ENCODE data around the gene COX14. TPM values are rescaled to one million over a fixed set of nuclear protein-coding genes. Genes with fewer than 3 reads are reported as not detected.

Gene COX14
- total and polyA plus RNA-seq, 10 of the 15 experiments (the other 5 are each of a cell fraction or from before 2014, with no cell fraction given) = 44.6 to 361 (median 120) TPM

DNA sequence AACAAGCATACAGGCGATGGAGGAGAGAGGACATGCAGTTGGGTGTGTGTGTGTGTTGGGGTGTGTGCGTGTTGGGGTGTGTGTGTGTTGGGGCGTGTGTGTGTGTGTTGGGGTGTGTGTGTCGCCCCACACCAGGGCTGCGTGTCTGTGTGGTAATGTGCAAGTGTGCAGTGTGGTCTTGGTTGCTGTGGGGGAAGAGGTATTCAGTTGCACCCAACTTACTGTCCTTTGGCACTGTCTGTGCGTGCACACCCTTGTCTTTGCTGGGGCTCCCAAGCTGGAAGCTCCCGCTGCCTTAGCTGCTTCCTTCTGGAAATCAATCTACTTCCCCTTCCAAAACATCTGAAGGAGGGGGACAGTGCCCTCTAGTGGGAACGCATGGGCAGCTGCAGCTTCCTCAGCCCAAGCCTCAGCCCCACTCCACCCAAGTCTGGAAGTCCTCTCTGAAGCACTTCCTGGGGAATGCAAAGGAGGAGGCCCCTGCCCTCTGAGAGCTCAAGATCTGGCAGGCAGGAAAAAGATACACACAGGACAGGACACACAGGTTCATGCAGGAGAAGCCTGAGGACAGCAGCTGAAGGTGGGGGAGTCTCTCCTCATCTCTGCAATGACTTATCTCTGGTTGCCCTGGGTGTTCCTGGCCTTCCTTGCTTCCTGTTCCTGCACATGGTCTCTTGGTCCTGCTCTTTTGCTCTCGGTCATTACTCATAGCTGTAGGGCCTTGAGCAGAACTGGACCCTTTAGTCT is 41.5 kb upstream of the COX14 start (continued):
- TF ChIP-seq SMARCA5 (IDR thresholded peaks at IDR 0.05) (0 out of 2 replicates have a peak, but pooled peaks have one; percentile 46), MYC (IDR thresholded peaks at IDR 0.05; ENCODE audit: insufficient read depth, insufficient read length, insufficient replicate concordance, low read length, severe bottlenecking) (no peak), RELB (IDR thresholded peaks at IDR 0.05; ENCODE audit: low read depth) (peak; percentile 26; the same call in 1 of the 2 replicates), ZNF24 (IDR thresholded peaks at IDR 0.05) (no peak), IKZF1 (conservative IDR thresholded peaks at IDR 0.05) (peak; percentile 83), SMC3 (IDR thresholded peaks at IDR 0.05; ENCODE audit: borderline replicate concordance, low read length) (peak; percentile 86), SPI1 (IDR thresholded peaks at IDR 0.05; ENCODE audit: borderline replicate concordance, insufficient read depth, low read depth, low read length) (no peak; the same call in 1 of the 2 replicates), SRF (IDR thresholded peaks at IDR 0.05; ENCODE audit: low read depth in 2 of 2, low read length in 2 of 2) (no peak), BHLHE40 (IDR thresholded peaks at IDR 0.05; ENCODE audit: borderline replicate concordance in 1 of 2, low read depth in 2 of 2, low read length in 1 of 2) (0 out of 4 replicates have a peak, but pooled peaks have one; percentile 14 to 22)
- TF ChIP-seq, protein P1, sequence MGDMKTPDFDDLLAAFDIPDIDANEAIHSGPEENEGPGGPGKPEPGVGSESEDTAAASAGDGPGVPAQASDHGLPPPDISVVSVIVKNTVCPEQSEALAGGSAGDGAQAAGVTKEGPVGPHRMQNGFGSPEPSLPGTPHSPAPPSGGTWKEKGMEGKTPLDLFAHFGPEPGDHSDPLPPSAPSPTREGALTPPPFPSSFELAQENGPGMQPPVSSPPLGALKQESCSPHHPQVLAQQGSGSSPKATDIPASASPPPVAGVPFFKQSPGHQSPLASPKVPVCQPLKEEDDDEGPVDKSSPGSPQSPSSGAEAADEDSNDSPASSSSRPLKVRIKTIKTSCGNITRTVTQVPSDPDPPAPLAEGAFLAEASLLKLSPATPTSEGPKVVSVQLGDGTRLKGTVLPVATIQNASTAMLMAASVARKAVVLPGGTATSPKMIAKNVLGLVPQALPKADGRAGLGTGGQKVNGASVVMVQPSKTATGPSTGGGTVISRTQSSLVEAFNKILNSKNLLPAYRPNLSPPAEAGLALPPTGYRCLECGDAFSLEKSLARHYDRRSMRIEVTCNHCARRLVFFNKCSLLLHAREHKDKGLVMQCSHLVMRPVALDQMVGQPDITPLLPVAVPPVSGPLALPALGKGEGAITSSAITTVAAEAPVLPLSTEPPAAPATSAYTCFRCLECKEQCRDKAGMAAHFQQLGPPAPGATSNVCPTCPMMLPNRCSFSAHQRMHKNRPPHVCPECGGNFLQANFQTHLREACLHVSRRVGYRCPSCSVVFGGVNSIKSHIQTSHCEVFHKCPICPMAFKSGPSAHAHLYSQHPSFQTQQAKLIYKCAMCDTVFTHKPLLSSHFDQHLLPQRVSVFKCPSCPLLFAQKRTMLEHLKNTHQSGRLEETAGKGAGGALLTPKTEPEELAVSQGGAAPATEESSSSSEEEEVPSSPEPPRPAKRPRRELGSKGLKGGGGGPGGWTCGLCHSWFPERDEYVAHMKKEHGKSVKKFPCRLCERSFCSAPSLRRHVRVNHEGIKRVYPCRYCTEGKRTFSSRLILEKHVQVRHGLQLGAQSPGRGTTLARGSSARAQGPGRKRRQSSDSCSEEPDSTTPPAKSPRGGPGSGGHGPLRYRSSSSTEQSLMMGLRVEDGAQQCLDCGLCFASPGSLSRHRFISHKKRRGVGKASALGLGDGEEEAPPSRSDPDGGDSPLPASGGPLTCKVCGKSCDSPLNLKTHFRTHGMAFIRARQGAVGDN (IDR thresholded peaks at IDR 0.05) = no peak
